Testis (tissue), 2 donors: ENCODE measurements around the gene PXDC1.

Experiments used
- POLR2A ChIP-seq: fragments of 450-650 bp; IDR thresholded peaks from one replicate; pipeline ENCODE4 v1.6.1; 2017; ENCODE audit warnings: antibody characterized with exemption, mild to moderate bottlenecking, moderate library complexity
- TF ChIP-seq, protein P1 (sequence below), 3 experiments: fragments of 450-650 bp in 2 of 3; fragments of 200-600 bp in 1 of 3; sonication (generic) in 1 of 3; IDR thresholded peaks; one replicate each; pipeline ENCODE4 v1.5.1; 2016 to 2019; ENCODE audit warnings: antibody characterized with exemption in 3 of 3, mild to moderate bottlenecking in 2 of 3, moderate library complexity in 1 of 3

DNA sequence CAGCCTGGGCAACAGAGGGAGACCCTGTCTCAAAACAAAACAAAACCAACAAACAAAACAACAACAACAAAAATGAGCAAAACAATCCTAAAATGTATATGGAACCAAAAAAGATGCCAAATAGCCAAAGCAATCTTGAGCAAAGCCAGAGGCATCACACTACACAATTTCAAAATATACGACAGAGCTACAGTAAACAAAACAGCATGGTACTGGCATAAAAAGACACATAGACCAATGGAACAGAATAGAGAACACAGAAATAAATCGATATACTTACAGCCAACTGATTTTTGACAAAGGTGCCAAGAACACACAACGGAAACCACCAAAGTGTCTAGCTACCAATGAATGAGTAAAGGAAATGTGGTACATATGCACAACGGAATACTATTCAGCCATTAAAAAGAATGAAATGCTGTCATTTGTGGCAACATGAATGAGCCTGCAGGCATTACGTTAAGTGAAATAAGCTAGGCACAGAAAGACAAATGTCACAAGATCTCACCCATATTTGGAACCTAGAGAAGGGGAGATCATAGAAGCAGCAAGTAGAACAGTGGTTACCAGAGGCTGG, 16.4 kb downstream of the PXDC1 start:
- no peak for TF ChIP-seq POLR2A
- TF ChIP-seq, protein P1, sequence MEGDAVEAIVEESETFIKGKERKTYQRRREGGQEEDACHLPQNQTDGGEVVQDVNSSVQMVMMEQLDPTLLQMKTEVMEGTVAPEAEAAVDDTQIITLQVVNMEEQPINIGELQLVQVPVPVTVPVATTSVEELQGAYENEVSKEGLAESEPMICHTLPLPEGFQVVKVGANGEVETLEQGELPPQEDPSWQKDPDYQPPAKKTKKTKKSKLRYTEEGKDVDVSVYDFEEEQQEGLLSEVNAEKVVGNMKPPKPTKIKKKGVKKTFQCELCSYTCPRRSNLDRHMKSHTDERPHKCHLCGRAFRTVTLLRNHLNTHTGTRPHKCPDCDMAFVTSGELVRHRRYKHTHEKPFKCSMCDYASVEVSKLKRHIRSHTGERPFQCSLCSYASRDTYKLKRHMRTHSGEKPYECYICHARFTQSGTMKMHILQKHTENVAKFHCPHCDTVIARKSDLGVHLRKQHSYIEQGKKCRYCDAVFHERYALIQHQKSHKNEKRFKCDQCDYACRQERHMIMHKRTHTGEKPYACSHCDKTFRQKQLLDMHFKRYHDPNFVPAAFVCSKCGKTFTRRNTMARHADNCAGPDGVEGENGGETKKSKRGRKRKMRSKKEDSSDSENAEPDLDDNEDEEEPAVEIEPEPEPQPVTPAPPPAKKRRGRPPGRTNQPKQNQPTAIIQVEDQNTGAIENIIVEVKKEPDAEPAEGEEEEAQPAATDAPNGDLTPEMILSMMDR (IDR thresholded peaks at IDR 0.05), result no peak
